Measurements from ENCODE around the gene THUMPD1. TPM values are rescaled to one million over a fixed set of nuclear protein-coding genes. Genes with fewer than 3 reads are reported as not detected.

Gene THUMPD1
- total RNA-seq, 4 donors from 2014 or later, result 40.5 to 73.7 (median 67.0) TPM

GRCh38 chr16:20774703-20775362 is 33.2 kb upstream of the THUMPD1 start:
- H3K4me3 ChIP-seq (ENCODE audit: low read depth, poor library complexity, severe bottlenecking), result no peak overlapping the region
- 70 to 76% methylated on average over 5 to 7 of the region's 7 CpGs for WGBS, 2 donors
- no peak for DNase-seq (ENCODE audit: low spot score in 2 of 2)
- intact Hi-C loops (cut with DNase I; ENCODE audit: low total_unique reads), result no loop called here
- no peak for TF ChIP-seq CTCF (IDR thresholded peaks at IDR 0.05)
- TF ChIP-seq POLR2A (IDR thresholded peaks at IDR 0.05), result no peak

DNA sequence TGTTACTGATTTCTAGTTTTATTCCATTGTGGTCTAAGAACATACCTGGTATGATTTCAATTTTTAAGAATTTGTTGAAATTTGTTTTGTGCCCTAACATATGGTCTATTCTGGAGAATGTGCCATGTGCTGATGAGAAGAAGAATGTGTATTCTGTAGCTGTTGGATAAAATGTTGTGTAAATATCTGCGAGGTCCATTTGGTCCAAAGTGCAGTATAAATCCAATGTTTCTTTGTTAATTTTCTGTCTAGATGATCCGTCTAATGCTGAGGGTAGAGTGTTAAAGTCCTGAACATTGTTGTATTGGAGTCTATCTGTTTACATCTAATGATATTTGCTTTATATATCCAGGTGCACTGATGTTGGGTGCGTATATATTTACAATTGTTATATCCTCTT is 32.1 kb upstream of the THUMPD1 start:
- WGBS, 2 donors, result 88 to 95% methylated on average over 3 of the region's 3 CpGs
- no peak for TF ChIP-seq POLR2A (IDR thresholded peaks at IDR 0.05)
- no peak for TF ChIP-seq CTCF (IDR thresholded peaks at IDR 0.05)
- intact Hi-C loops (cut with DNase I; ENCODE audit: low total_unique reads), result no loop called here
- no peak overlapping the region for H3K4me3 ChIP-seq (ENCODE audit: low read depth, poor library complexity, severe bottlenecking)
- no peak for DNase-seq (ENCODE audit: low spot score in 2 of 2)

GRCh38 chr16:20768818-20769217 is 27.2 kb upstream of the THUMPD1 start:
- 24 to 35% methylated on average over 1 of the region's 1 CpG for WGBS, 2 donors
- H3K4me3 ChIP-seq (ENCODE audit: low read depth, poor library complexity, severe bottlenecking), result no peak overlapping the region
- intact Hi-C loops (cut with DNase I; ENCODE audit: low total_unique reads), result no loop called here
- no peak for TF ChIP-seq CTCF (IDR thresholded peaks at IDR 0.05)
- TF ChIP-seq POLR2A (IDR thresholded peaks at IDR 0.05), result no peak
- DNase-seq (ENCODE audit: low spot score in 2 of 2), result no peak

DNA sequence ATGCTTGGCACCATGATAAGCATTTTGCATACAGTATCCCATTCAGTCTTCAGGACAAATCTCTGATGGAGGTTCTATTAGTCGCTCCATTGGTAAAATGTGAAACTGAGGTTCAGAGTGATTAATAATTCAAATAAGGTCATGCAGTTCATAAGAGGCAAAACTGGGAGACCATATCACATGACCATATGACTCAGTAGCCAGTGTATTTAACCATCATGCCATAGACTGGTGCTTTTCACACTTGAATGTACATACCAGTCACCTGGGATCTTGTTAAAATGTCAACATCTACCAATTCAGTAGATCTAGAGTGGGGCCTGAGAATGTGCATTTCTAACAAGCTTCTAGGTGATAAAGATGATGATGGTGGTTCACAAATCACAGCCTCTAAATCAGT is 26.5 kb upstream of the THUMPD1 start:
- no peak for TF ChIP-seq POLR2A (IDR thresholded peaks at IDR 0.05)
- TF ChIP-seq CTCF (IDR thresholded peaks at IDR 0.05), result no peak
- no peak for DNase-seq (ENCODE audit: low spot score in 2 of 2)
- 88 to 95% methylated on average over 1 of the region's 1 CpG for WGBS, 2 donors
- no peak overlapping the region for H3K4me3 ChIP-seq (ENCODE audit: low read depth, poor library complexity, severe bottlenecking)
- intact Hi-C loops (cut with DNase I; ENCODE audit: low total_unique reads), result no loop called here

DNA sequence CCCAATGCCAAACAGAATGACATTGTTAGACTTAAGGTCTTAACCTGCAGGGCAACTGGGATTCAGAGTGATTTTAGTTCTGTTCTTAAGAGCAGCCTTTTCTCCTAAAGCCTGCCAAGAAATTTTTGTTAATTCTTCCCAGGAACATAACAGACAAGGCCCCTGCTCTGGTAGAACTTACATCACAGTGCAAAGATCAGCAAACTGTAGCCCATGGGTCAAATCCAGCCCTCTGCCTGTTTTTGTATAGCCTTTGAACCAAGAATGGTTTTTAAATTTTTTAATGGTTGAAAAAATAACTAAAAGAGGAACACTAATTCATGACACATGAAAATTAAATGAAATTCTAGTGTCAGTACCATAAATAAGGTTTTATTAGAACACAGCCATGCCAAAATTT is 26.0 kb upstream of the THUMPD1 start:
- intact Hi-C loops (cut with DNase I; ENCODE audit: low total_unique reads), result no loop called here
- no peak overlapping the region for H3K4me3 ChIP-seq (ENCODE audit: low read depth, poor library complexity, severe bottlenecking)
- TF ChIP-seq CTCF (IDR thresholded peaks at IDR 0.05) (no peak), POLR2A (IDR thresholded peaks at IDR 0.05) (no peak)
- no peak for DNase-seq (ENCODE audit: low spot score in 2 of 2)

DNA sequence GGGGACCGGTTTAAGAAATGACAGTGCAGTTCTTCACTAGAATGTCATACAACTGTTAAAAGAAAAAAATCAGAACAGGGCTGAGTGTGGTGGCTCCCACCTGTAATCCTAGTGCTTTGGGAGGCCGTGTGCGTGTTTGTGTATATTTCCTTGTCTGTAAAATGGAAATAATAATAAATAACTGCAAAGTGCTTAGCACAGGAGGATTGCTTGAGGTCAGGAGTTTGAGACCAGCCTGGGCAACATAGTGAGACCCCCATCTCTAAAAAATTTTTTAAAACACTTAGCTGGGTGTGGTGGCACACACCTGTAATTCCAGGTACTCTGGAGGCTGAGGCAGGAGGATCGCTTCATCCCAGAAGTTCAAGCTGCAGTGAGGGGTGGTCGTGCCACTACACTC is 24.7 kb upstream of the THUMPD1 start:
- 92 to 94% methylated on average over 5 of the region's 5 CpGs for WGBS, 2 donors
- H3K4me3 ChIP-seq (ENCODE audit: low read depth, poor library complexity, severe bottlenecking), result no peak overlapping the region
- intact Hi-C loops (cut with DNase I; ENCODE audit: low total_unique reads), result no loop called here
- no peak for TF ChIP-seq POLR2A (IDR thresholded peaks at IDR 0.05)
- TF ChIP-seq CTCF (IDR thresholded peaks at IDR 0.05), result no peak
- no peak for DNase-seq (ENCODE audit: low spot score in 2 of 2)
